IMR-90 (cell line): ENCODE measurements around the gene B3GALT4. TPM values are rescaled to one million over a fixed set of nuclear protein-coding genes. Genes with fewer than 3 reads are reported as not detected.

Source experiments
- ATAC-seq: fragments of 200-7000 bp; cut with Tn5 transposase; 2 replicates; pipeline ENCODE4 v1.9.1; 2020; ENCODE audit warnings: low read depth, mild to moderate bottlenecking, moderate library complexity
- BruUV-seq: library from RNA; stranded (reverse); fragments of 400-500 nt; replicated peaks from 2 replicates; lab custom pipeline; 2021; lab: Mats Ljungman, UMichigan
- CTCF ChIA-PET: fragments of 300-600 bp; formaldehyde crosslinking; extraction: SDS; loops from one replicate; lab custom pipeline; 2021; ENCODE audit warnings: antibody characterized with exemption; lab: Yijun Ruan, JAX
- POLR2A ChIA-PET: fragments of 300-600 bp; sonication (Branson Sonifier 250); formaldehyde crosslinking; loops from one replicate; lab custom pipeline; 2022; ENCODE audit warnings: antibody characterized with exemption; ENCODE audit not compliant: unreplicated experiment; lab: Charles Lee
- DNase-seq: peaks from one replicate; pipeline ENCODE4 v3.0.0; 2013
- H2AFZ ChIP-seq: replicated peaks from 2 replicates; pipeline ENCODE3; 2013; ENCODE audit warnings: low read length, mild to moderate bottlenecking; ENCODE audit not compliant: poor library complexity
- H2AK5ac ChIP-seq: 2 replicates; pipeline ENCODE4 v1.6.1; 2013; ENCODE audit warnings: low read depth, low read length, inconsistent platforms
- H2AK9ac ChIP-seq: replicated peaks from 2 replicates; pipeline ENCODE3; 2013; ENCODE audit warnings: mild to moderate bottlenecking, low read depth, low read length, moderate library complexity; ENCODE audit not compliant: poor library complexity
- H2BK120ac ChIP-seq: 2 replicates; pipeline ENCODE4 v1.6.1; 2013; ENCODE audit warnings: low read depth, low read length, inconsistent platforms
- H2BK15ac ChIP-seq: 3 replicates; pipeline ENCODE4 v1.6.1; 2013; ENCODE audit warnings: low read depth, low read length, inconsistent platforms
- H2BK20ac ChIP-seq: 2 replicates; pipeline ENCODE4 v1.6.1; 2013; ENCODE audit warnings: low read depth, mild to moderate bottlenecking, inconsistent platforms, low read length, moderate library complexity
- H2BK5ac ChIP-seq: 2 replicates; pipeline ENCODE4 v1.6.1; 2013; ENCODE audit warnings: mild to moderate bottlenecking, low read depth, low read length, inconsistent platforms; ENCODE audit not compliant: poor library complexity, severe bottlenecking
- H3K14ac ChIP-seq: replicated peaks from 2 replicates; pipeline ENCODE4 v1.6.1; 2013; ENCODE audit warnings: low read depth, low read length, inconsistent platforms
- H3K18ac ChIP-seq: 2 replicates; pipeline ENCODE4 v1.6.1; 2013; ENCODE audit warnings: low read depth, low read length, control low read depth
- H3K23ac ChIP-seq: 2 replicates; pipeline ENCODE4 v1.6.1; 2013; ENCODE audit warnings: low read depth, low read length, inconsistent platforms
- H3K27ac ChIP-seq: 2 replicates; pipeline ENCODE4 v1.5.1; 2013; ENCODE audit warnings: mild to moderate bottlenecking, control low read depth, low read length; ENCODE audit not compliant: insufficient read depth
- H3K27me3 ChIP-seq: 2 replicates; pipeline ENCODE4 v1.6.1; 2013; ENCODE audit warnings: low read length; ENCODE audit not compliant: control insufficient read depth, insufficient read depth
- H3K36me3 ChIP-seq: 2 replicates; pipeline ENCODE4 v1.6.1; 2013; ENCODE audit warnings: low read length, mixed read lengths; ENCODE audit not compliant: control insufficient read depth, insufficient read depth
- H3K4ac ChIP-seq: 2 replicates; pipeline ENCODE4 v1.6.1; 2013; ENCODE audit warnings: low read depth, low read length, inconsistent platforms
- H3K4me1 ChIP-seq: 2 replicates; pipeline ENCODE4 v1.6.1; 2013; ENCODE audit warnings: low read length, mixed read lengths; ENCODE audit not compliant: control insufficient read depth, insufficient read depth
- H3K4me2 ChIP-seq: 2 replicates; pipeline ENCODE4 v1.6.1; 2013; ENCODE audit warnings: low read depth, mild to moderate bottlenecking, control low read depth, low read length, moderate library complexity
- H3K4me3 ChIP-seq: 2 replicates; pipeline ENCODE4 v1.5.1; 2013; ENCODE audit warnings: low read depth, mild to moderate bottlenecking, control low read depth, low read length, moderate library complexity; ENCODE audit not compliant: insufficient read depth
- H3K56ac ChIP-seq: 2 replicates; pipeline ENCODE4 v1.6.1; 2013; ENCODE audit warnings: low read length, inconsistent platforms; ENCODE audit not compliant: insufficient read depth; ENCODE audit errors: extremely low read depth
- H3K79me1 ChIP-seq, 2 experiments: 2 replicates each; pipeline ENCODE4 v1.6.1; 2013; ENCODE audit warnings: low read length in 2 of 2, inconsistent platforms in 1 of 2, low read depth in 1 of 2
- H3K9ac ChIP-seq: 2 replicates; pipeline ENCODE4 v1.6.1; 2013; ENCODE audit warnings: low read depth, low read length, control low read depth
- H3K9me1 ChIP-seq: 2 replicates; pipeline ENCODE4 v1.6.1; 2013; ENCODE audit warnings: low read length, inconsistent platforms; ENCODE audit not compliant: insufficient read depth
- H3K9me3 ChIP-seq: 2 replicates; pipeline ENCODE4 v1.6.1; 2013; ENCODE audit warnings: low read length; ENCODE audit not compliant: control insufficient read depth, insufficient read depth
- H4K20me1 ChIP-seq: 2 replicates; pipeline ENCODE4 v1.6.1; 2013; ENCODE audit warnings: low read length, inconsistent platforms; ENCODE audit not compliant: insufficient read depth
- H4K5ac ChIP-seq: 2 replicates; pipeline ENCODE4 v1.6.1; 2013; ENCODE audit warnings: mild to moderate bottlenecking, low read depth, low read length, control low read depth
- H4K8ac ChIP-seq, 2 experiments: 2 replicates each; pipeline ENCODE4 v1.6.1; 2013; ENCODE audit warnings: low read depth in 2 of 2, low read length in 2 of 2, control low read depth in 1 of 2, inconsistent platforms in 1 of 2
- H4K91ac ChIP-seq: 2 replicates; pipeline ENCODE4 v1.6.1; 2013; ENCODE audit warnings: low read depth, low read length, inconsistent platforms; ENCODE audit not compliant: insufficient read depth
- CEBPB ChIP-seq: IDR thresholded peaks from 2 replicates; pipeline ENCODE4 v1.6.1; 2012; ENCODE audit warnings: low read depth, low read length, improper control_type of control experiment
- CHD1 ChIP-seq: IDR thresholded peaks from 2 replicates; pipeline ENCODE4 v1.6.1; 2012; ENCODE audit warnings: low read depth, low read length, improper control_type of control experiment
- FOS ChIP-seq: fragments of 150-350 bp; IDR thresholded peaks from 2 replicates; pipeline ENCODE4 v1.6.1; 2016; ENCODE audit warnings: low read depth, low read length
- USF2 ChIP-seq: fragments of 150-350 bp; IDR thresholded peaks from 2 replicates; pipeline ENCODE4 v1.6.1; 2017; ENCODE audit warnings: mild to moderate bottlenecking, antibody characterized with exemption, low read length, low read depth
- WGBS, 2 experiments: methylation state at CpG; one replicate each; pipeline versions ENCODE4 v1.1.5 to v1.1.7; 2013; ENCODE audit warnings: missing lambda C conversion rate in 2 of 2; ENCODE audit not compliant: insufficient read length in 1 of 2; ENCODE audit errors: extremely low coverage in 2 of 2; 5-methylcytosine and 5-hydroxymethylcytosine counted together
- dilution Hi-C: fragments of 300-500 bp; cut with HindIII; formaldehyde crosslinking; loops from one replicate; pipeline ENCODE4 v1.14.3; 2018; ENCODE audit warnings: low sequenced_read_pairs; ENCODE audit not compliant: unreplicated experiment
- in situ Hi-C: fragments of 300-500 bp; cut with MboI; formaldehyde crosslinking; loops from 3 replicates; pipeline ENCODE4 v1.14.3; 2019; ENCODE audit warnings: low sequenced_read_pairs, inconsistent platforms, mixed read lengths
- intact Hi-C: fragments of 100-400 bp; cut with micrococcal nuclease; formaldehyde crosslinking; loops from 2 replicates; pipeline ENCODE4 v1.10.0; 2022
- polyA plus RNA-seq, 3 experiments: library from polyadenylated mRNA; depleted of rRNA; stranded (reverse); fragments of >200 nt; gene quantifications; 2 replicates each; pipeline ENCODE4 v1.2.3, GENCODE V29; 2012; ENCODE audit warnings: low replicate concordance in 1 of 3
- total RNA-seq: library from RNA; depleted of rRNA; stranded (reverse); fragments of >200 nt; gene quantifications from 2 replicates; pipeline ENCODE4 v1.2.3, GENCODE V29; 2012

Gene B3GALT4
- total and polyA plus RNA-seq, 2 of the 4 experiments (the other 2 are of a cell fraction), result 0.70 to 0.72 TPM

GRCh38 chr6:33249732-33250630, 26.9 kb upstream of the B3GALT4 start:
- Histone ChIP-seq H3K27me3 (no peaks in the 10 kb centered on the region), H3K9me3 (no peaks in the 10 kb centered on the region), H4K20me1 (peaks cover 3% of the 10 kb centered on the region; the same call in 1 of the 2 replicates), H2BK120ac (peak overlapping the region; percentile 68), H2AK9ac (peak overlapping the region; percentile 97), H4K91ac (peak overlapping the region; percentile 91), H3K23ac (peak overlapping the region; percentile 95), H3K36me3 (peaks cover 8% of the 10 kb centered on the region; the same call in 1 of the 2 replicates), H2AK5ac (peak overlapping the region; percentile 97), H3K18ac (peak overlapping the region; percentile 87), H3K4me1 (peaks cover 12% of the 10 kb centered on the region), H2BK20ac (peak overlapping the region; percentile 37; the same call in 1 of the 2 replicates), H3K4ac (peak overlapping the region; percentile 97), H3K27ac (peak overlapping the region; percentile 95), H4K8ac (peak overlapping the region; percentile 74 to 96), H3K9me1 (peaks cover 11% of the 10 kb centered on the region), H4K5ac (peak overlapping the region; percentile 89), H3K79me1 (peaks cover under 1 to 30% of the 10 kb centered on the region in 2 experiments; a peak in 3 of 4 replicates), H2BK5ac (peak overlapping the region; percentile 92), H3K56ac (peak overlapping the region; percentile 88), H2BK15ac (peak overlapping the region; percentile 64; the same call in 1 of the 3 replicates), H2AFZ (peak overlapping the region; percentile 94), H3K4me2 (peak overlapping the region; percentile 90), H3K4me3 (peak overlapping the region; percentile 64), H3K14ac (peak overlapping the region; percentile 96), H3K9ac (peak overlapping the region; percentile 93)
- POLR2A ChIA-PET, result interaction anchor here (1.0 kb wide), 1 partner anchor 22 kb away, joined by 7 read pairs; the partner anchor contains the start of genes RPS18 and VPS52
- CTCF ChIA-PET, result no interaction called here
- intact Hi-C loops, result loop anchor here (2.0 to 5.0 kb wide), 3 partner anchors 49 to 363 kb away; partner anchors contain the start of genes RXRB and SLC39A7
- no TSS peak for BruUV-seq
- WGBS, 2 experiments, result no CpG with 5 or more reads among the region's 15 CpGs
- in situ Hi-C loops, result loop anchor here (5.0 to 10.0 kb wide), 3 partner anchors 88 to 233 kb away; no protein-coding TSS in a partner anchor
- dilution Hi-C loops, result no loop called here
- ATAC-seq (peak; percentile 1), DNase-seq (peak; percentile 88)
- TF ChIP-seq USF2, result no peak
- TF ChIP-seq CEBPB, result no peak
- 0 out of 2 replicates have a peak, but pooled peaks have one; percentile 22 for TF ChIP-seq CHD1
- TF ChIP-seq FOS, result peak; percentile 23; the same call in 1 of the 2 replicates
